IPS DF 4.7 (cell line): Measurements from ENCODE around the gene ATP6V0D1.
"Not testable (repeated sequence)": the region's sequence is repeated elsewhere in the genome, so short reads cannot be mapped to it uniquely, and the experiment has no call there.

Experiments
- DNase-seq: peaks from one replicate; pipeline ENCODE4 v3.0.0-alpha.2; 2013; ENCODE audit warnings: low spot score; ENCODE audit errors: extremely low read depth

ATP6V0D1 gene

DNA sequence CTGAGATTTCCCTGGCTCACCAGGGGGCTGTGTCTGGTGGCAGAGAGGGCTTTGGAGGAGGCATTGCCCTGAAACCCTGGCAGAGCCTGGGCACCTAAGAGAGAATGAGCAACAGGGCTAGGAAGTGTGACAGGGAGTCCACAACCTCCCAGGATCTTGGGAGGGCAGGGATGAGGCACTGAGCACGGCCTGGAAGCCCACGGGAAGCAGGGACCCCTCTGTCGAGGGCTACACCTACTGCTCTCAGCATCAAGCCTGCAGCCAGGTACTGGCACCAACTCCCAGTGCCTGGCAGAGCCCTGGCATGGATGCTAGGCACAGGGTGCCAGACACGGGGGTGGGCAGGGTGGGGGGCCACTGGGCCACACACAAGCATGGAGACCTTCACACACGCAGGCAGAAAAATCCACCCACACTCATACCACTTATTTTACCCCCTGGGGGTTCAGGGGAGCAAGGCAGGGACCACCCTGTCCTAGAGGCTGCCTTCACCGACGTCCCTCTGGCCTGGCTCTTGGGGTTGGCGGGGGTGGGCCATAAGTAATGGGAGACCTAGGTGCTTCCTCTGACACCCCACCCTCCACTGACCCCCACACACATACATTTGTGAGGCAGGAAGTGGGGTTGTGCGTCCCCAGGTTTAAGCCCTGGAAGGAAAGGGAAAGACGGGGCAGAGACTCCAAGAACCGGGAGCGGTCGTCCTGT lies 51.0 kb downstream of the ATP6V0D1 start:
- DNase-seq, result no peak

DNA sequence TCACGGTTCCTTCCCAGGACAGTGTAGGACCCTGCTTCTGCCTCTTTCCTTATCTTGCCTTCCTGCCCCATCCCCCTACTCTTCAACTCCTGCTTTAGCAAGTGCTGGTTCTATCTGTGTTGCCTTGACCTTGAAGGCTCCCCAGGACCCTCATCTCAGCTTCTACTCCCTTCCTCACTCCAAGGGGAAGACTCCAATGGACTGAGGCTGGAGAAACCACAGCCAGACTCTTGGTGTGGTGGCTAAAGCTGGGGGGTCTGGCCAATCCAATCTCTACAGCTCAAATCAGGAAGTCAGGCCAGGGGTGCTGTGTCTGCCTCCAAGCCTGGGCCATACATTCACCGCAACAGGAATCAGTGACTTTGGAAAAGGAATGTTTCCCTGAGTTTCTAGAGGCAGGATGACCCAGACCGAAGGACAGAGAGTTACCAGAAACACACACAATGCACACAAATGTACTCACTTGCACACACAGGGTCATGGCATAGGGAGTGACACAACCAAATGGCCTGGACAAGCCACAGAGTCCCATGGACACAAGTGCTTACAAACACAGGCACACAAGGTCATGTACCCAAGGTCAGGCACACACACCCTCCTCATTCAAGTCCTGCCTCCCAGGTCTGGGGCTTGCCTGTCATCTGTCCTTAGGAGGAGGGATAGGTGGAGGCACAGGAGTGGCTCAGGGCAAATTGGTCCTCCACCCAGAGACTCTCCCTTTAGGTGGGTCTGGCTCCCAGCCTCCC lies 51.7 kb downstream of the ATP6V0D1 start:
- no peak for DNase-seq

DNA sequence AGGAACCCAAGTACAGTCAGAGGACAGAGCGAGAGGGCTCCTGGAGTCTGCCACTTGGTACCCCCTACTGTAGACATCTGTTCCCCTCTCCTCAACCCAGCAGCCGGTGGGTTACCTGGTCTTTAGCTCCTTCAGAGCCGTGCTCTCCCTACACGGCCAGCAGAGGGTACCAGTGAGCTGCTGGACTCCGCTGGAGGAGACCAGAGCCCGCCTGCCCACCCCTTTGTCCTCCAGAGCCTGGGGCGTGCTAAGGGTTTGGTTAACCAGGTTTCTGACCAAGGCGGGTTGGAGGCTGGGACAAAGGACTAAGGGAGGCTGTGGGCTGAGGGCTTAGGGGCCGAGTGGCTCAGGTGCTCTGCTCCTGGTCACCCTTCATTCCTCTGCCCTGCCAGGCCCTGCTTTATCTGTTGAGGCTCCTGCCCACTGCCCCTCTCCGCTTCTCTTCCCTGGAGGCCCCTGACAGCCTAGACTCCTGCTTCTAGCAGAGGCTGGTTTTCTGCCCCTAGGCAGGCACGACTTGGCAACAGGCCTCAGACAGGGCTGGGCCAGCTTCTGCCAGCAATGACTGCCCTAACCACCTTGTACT lies 52.7 kb downstream of the ATP6V0D1 start:
- DNase-seq, result no peak

DNA sequence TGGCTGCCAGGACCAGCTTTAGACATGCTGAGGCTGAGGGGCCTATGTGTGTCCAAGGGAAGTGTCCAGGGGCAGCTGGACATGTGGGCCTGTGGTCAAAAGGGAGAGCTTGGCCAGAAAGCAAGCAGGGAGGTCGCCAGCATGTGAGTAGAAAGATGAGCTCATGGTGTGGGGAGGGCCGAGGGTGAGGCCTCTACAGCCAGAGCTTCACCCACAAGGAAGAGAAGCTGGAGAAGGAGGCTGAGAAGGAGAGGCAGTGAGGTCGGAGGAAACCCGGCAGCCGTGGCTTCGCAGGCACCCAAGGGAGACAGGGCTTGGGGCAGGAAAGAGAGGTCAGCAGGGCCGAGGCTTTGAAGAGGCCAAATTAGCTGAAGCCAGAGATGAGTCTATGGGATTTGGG lies 54.0 kb downstream of the ATP6V0D1 start:
- no peak for DNase-seq

DNA sequence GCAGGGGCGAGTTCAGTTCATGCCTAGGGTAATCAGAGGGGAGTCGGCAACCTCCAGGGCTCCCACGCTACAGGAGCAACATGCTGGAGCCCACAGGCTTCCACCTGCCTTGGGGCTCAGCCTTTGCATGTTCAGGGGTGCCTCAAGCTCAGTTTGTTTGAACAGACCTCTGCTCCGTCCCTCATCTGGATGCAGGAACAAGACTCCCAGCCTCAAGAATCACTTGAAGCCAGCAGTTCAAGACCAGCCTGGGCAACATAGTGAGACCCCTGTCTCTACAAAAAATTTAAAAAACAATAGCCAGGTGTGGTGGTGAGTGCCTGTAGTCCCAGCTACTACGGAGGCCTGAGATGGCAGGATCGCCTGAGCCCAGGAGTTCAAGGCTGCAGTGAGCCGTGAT lies 54.9 kb downstream of the ATP6V0D1 start:
- no peak for DNase-seq

DNA sequence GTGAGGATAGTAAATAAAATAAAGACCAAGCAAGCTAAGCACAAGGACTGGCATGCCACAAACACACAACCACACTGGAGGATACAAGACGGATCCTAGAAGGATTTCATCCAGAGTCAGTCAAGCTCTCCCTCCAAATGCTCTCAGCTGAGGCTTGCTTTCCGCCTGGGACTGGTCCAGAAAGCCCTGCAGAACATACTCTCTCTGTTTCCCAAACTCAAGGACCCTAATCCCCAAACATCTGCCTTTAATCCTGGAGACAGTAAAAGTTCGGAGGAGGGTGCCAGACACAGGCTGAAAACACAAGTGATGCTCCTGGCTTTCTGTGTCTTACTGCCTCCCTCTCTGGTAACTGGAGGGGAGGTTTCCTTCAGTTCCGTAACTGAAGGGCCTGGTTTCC lies 55.4 kb downstream of the ATP6V0D1 start:
- no peak for DNase-seq

DNA sequence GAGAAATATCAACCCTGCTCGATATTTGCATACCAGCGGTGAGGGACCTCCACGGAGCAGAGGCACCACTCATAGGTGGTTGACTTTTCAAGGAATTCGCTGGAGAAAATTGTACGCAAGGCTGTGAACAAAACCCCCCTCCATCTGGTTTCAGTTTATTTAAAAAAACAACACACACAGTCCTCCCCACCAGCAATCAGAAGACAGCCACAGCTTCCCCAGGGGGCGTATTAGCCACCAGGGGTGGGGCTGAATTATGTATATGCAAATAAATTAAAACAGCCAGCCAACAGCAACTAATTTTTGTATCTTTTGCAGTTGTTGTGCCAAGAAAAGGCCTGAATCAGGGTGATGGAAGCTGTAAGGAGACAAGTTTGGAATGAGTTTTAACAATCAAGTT lies 55.9 kb downstream of the ATP6V0D1 start:
- no peak for DNase-seq

DNA sequence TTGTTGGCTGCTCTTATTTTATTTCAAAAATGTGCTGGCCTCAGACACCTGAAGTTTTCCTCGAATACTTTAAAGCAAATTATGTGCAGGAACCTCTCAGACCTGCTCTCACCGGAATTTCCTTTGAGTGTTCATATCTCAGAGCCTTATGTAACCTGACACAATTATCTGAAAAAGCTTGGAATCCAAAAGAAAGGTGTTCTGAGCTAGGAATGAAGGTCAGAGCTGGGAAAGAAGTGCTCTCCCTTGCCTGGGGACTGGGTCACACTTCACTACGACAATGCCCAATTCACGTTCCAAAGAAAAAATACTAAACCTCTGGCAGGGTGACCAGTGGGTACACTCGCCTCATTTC lies 56.7 kb downstream of the ATP6V0D1 start:
- DNase-seq, result no peak

DNA sequence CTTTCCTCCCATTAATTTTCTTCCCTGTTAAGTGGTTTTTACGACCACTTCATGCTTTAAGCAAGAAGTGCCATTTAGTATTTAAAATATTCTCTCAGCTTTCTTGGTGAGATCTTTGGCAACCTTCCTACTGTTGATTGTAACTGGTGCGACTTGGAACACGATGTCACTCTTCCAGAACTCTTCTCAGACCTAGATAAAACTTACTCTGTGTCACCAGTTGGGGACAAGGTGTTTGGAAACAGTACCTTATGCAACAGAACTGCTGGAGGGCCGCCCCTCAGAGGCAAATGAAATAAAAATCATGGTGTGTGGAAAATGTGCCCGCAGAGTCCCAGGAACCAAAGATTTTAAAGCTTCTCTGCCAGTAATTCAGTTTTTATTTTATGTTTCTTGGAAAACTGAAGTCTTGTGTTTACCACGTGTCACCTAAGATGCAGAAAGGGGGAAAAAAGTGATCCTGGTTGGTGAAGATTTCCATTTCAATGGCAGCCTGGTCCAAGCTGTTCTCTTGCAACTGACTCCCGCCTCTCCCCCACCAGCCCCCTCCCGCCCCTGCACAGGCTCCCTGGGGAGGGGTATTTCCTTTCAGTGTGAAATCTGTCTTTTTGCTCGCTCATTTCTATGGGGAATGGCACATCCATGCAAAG lies 57.2 kb downstream of the ATP6V0D1 start:
- no peak for DNase-seq

DNA sequence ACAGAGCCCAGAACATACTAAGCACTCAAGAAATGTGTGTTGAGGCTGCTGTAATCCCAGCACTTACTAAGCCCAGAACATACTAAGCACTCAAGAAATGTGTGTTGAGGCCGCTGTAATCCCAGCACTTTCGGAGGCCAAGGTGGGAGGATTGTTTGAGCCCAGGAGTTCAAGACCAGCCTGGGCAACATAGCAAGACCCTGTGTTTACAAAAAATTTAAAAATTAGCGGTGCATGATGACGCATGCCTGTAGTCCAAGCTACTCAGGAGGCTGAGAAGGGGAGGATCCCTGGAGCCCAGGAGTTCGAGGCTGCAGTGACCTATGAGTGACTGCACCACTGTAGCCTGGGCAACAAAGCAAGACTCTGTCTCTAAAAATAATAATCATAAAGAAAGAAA lies 57.9 kb downstream of the ATP6V0D1 start:
- no peak for DNase-seq

DNA sequence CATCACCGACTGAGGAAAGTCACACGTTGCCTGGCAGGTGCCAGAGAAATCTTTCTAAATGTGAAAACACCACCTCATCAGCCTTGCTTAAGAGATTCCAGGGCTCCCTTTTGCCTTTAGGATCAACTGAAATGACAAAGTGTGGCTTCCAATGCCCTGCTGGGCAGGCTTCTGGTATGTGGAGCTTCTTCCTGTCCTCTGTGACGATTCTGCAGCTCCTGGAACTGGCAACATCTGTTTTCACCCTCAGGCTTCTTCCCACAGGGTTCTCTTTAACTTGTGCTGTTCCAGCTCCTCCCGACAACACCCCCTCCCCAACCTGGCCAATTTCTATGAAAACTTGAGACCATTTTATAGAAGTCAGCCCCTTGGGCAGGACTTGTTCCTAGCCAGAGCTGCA lies 59.9 kb downstream of the ATP6V0D1 start:
- DNase-seq, result no peak

DNA sequence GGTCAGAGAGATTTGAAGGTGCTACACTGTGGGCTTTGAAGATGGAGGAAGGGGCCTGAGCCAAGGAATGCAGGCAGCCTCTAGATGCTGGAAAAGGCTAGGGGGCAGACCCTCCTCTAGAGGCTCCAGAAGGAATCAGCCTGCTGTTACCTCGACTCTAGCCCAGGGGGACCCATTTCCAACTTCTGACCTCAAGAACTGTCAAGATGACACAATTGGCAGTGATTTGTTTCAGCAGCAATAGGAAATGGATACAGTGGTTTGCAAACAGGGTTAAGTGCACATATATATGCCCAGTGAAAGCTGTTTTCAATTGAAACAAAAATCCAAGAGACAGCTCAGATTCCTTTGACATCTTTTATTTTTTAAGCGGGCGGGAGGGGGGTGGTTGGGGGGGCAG lies 61.0 kb downstream of the ATP6V0D1 start:
- no peak for DNase-seq

DNA sequence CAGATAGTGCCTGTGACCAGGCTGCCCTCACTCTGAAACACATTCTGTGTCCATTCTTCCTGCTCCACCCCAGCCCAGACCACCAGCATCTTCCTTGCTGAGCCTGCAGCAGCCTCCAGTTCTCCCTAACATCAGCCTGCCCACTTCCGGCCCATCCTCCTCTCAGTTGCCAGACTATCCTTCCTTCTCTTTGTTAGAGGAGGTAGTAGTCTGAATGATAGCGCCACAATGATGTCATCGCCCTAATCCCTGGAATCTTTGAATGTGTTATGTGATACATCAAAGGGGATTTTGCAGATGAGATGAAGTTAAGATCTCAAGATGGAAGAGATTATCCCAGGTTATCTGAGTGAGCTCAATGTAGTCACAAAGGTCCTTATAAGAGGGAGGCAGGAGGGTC lies 61.5 kb downstream of the ATP6V0D1 start:
- DNase-seq, result no peak

DNA sequence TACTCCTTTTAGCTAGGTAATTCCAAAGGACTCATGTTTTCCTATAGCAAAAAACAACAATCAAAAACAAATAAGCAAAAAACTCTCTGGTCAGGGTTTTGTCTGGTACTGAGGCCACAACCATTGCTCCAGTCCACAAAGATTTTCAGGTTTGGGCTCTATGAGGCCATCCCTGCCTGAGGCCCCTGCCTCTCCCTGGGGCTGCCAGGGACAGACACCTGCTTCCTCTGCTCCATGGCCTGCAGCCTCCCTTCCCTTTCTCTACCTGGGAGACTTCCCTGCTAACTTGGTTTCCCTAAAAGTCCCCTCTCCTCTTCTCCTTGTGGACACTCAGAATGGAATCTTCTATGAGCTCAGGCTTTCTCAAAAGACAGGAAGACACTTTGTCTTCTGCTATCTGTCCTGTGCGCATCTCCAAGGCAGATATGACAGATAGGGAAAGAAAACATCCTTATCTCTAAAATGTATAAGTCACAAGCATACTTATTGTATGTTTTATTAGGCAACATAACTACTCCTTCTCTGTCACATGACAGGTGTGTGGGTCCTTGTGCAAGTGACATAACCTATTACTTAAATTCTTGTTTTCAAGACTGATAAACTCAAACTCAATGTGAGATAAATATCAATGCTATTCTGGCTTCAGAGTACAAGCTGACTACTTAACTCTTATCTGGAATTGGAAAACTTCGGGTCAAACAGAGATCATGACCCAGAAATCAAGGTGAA lies 63.5 kb downstream of the ATP6V0D1 start:
- DNase-seq, result no peak

DNA sequence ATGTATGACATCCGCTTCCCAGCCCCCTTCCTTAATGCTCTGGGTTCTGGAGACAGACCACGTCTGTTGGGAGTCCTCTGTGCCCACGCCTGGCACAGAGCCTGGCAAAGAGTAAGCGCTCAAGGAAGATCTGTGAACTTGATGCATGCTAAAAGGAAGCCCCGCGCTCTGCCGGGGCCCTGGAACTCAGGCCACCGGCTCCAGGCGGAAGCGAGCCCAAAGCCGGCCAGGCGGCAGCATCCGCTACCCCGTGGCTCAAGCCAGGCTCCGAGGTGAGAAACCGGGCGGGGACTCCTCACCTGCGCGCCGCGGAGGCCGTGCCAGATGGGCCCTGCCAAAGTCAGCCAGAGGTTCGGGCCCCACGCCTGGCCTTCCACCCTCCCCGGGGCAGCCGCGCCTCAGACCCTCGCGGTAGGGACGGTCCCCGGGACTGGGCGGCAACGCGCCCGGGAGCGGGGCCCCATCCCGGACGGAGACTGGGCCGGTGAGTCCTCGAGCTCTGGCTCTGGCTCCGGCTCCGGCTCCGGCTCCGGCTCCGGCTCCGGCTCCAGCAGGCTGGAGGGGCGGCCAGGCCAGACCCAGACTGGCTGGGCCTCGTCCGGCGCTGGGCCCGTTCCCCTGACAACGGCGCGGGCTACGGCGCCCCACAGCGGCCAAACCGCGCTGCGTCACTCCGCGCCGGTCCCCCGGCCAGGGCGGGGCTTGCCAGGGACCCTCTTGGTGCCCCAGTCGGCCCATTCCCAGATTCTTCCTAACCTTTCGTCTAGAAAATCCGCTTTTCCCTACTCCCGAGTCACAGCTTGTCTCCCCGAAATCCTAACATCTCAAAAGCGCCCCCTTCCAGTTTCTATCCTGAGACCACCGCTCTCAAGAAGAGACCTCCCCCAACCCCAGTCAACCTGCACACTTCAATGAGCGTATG lies 64.8 kb downstream of the ATP6V0D1 start, which contains the start of gene ZDHHC1:
Gene ZDHHC1, minus strand, starts transcription at position 606 of the 922 bp plus-strand sequence. CDS start 8,702 bp downstream, outside the sequence.
- DNase-seq, result no peak

DNA sequence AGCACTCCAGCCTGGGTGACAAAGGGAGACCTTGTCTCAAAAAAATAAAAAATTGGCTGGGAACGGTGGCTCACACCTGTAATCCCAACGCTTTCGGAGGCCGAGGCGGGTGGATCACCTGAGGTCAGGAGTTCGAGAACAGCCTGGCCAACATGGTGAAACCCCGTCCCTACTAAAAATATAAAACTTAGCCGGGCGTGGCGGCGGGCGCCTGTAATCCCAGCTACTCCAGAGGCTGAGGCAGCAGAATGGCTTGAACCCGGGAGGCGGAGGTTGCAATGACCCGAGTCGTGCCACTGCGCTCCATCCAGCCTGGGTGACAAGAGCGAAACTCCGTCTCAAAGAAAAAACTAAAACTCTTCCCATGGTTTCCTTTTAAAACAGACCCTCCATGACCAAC lies 65.5 kb downstream of the ATP6V0D1 start:
- not testable (repeated sequence) for DNase-seq

DNA sequence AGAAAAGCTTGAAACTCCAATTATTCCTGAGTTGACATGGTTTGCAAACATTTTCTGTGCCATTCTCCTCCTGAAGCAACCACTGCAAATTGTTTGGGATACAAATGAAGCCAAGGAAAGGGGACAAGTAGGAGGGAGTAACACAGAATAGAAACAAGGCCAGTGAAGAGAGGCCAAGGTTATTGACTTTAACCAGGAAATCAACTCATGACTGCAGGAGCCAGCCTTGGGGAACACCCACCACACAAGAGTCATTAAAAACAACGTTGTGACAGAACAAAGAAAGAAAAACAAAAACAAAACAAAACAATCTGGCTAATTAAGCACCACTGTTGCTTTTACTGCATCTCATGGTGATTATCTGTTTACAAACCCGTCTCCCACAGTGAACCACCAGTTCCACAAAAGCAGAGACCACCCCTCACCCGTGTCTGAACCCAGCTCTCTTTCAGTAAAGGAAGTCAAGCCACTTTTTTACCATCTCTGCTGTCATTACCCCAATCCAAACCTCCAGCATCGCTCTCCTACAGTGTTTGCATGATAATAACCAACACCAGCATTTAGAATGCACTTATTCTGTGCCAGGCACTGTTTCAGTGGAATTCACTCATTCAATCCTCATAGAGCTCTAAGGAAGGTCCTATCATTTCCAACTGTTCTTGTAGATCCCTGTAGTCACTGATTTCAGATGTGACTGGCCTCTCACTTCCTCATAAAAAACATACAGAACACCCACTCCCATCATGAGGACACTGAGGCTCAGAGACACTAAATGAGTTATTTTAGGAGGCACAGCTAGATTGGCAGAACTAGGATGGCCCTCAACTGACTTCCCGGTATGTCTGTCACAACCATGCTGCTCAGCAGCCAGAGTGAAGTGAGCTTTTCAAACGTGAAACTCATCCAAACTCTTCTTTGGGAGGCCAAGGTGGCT lies 66.7 kb downstream of the ATP6V0D1 start:
- DNase-seq, result no peak

DNA sequence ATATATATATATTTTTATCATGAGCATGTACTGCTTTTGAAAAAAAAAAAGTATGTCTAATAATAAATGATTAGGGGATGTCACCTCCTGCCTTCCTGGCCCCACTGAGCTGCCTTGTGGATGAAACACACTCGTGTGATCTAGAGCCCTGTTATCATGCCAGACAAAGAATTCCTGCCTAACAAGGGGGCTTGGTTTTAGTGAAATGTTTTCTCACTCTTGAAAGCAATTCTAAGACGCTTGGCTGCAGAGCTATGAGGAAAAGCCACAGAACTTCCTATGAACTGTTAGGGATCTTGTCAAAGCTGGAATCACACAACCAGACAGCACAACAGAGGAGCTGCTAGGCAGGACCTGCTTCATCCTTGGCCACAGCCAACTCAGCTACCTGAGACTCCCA lies 68.7 kb downstream of the ATP6V0D1 start:
- no peak for DNase-seq

DNA sequence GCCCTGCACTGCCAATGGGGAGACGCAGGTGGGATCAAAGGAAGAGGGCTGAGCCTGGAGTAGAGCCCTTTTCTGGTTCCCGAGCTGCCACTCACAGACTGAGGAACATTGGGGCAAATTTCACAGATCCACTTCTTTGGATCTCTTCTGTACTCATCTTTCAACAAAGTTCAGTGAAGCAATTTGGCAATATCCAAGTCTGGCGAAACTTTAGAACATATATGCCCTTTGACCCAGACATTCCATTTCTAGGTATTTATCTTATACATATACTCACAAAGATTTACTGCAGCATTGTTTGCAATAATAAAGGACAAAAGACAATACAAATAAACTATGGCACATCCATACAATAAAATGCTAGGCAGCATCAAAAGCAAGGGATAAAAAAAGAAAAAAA lies 69.6 kb downstream of the ATP6V0D1 start:
- DNase-seq, result no peak
